HEK293T (cell line): Measurements from ENCODE around the gene FZD10.

ENCODE experiments used
- CTCF ChIA-PET: fragments of 350-600 bp; formaldehyde crosslinking; extraction: SDS; loops from one replicate; lab custom pipeline; 2021; ENCODE audit warnings: antibody characterized with exemption, inconsistent platforms; lab: Yijun Ruan, JAX
- POLR2A ChIA-PET: fragments of 350-600 bp; formaldehyde crosslinking; extraction: SDS; loops from one replicate; lab custom pipeline; 2020; ENCODE audit warnings: antibody characterized with exemption, inconsistent platforms; lab: Yijun Ruan, JAX
- DNase-seq: peaks from one replicate; pipeline ENCODE4 v3.0.0; 2012; ENCODE audit warnings: mixed read lengths; ENCODE audit errors: extremely low spot score
- ARNT ChIP-seq: fragments of 450-650 bp; IDR thresholded peaks from 2 replicates; pipeline ENCODE4 v1.6.1; 2017; ENCODE audit warnings: mild to moderate bottlenecking
- BHLHE40 ChIP-seq: fragments of 450-650 bp; IDR thresholded peaks from 2 replicates; pipeline ENCODE4 v1.6.1; 2016; ENCODE audit warnings: mild to moderate bottlenecking, moderate library complexity, borderline replicate concordance
- CTBP1 ChIP-seq: fragments of 450-650 bp; IDR thresholded peaks from 2 replicates; pipeline ENCODE4 v1.6.1; 2016; ENCODE audit warnings: borderline replicate concordance
- ELF4 ChIP-seq: fragments of 450-650 bp; IDR thresholded peaks from 2 replicates; pipeline ENCODE4 v1.6.1; 2017; ENCODE audit warnings: antibody characterized with exemption
- FOXA1 ChIP-seq: fragments of 450-650 bp; IDR thresholded peaks from 2 replicates; pipeline ENCODE4 v1.6.1; 2016; ENCODE audit warnings: mild to moderate bottlenecking
- FOXK2 ChIP-seq: fragments of 450-650 bp; IDR thresholded peaks from 2 replicates; pipeline ENCODE4 v1.6.1; 2016; ENCODE audit warnings: mild to moderate bottlenecking
- FOXM1 ChIP-seq: fragments of 450-650 bp; IDR thresholded peaks from 2 replicates; pipeline ENCODE4 v1.6.1; 2017; ENCODE audit warnings: mild to moderate bottlenecking, borderline replicate concordance
- HDGF ChIP-seq: fragments of 450-650 bp; IDR thresholded peaks from 2 replicates; pipeline ENCODE4 v1.6.1; 2017; ENCODE audit warnings: antibody characterized with exemption, borderline replicate concordance
- L3MBTL2 ChIP-seq: fragments of 450-650 bp; conservative IDR thresholded peaks from 2 replicates; pipeline ENCODE4 v1.6.1; 2016; ENCODE audit warnings: mild to moderate bottlenecking
- LEF1 ChIP-seq: fragments of 450-650 bp; IDR thresholded peaks from 2 replicates; pipeline ENCODE4 v1.6.1; 2017; ENCODE audit warnings: mild to moderate bottlenecking, borderline replicate concordance
- NFRKB ChIP-seq: fragments of 450-650 bp; IDR thresholded peaks from 2 replicates; pipeline ENCODE4 v1.6.1; 2016; ENCODE audit warnings: mild to moderate bottlenecking, moderate library complexity
- SP1 ChIP-seq: fragments of 450-650 bp; IDR thresholded peaks from 2 replicates; pipeline ENCODE4 v1.6.1; 2017
- SUZ12 ChIP-seq: fragments of 450-650 bp; IDR thresholded peaks from 2 replicates; pipeline ENCODE4 v1.6.1; 2016; ENCODE audit warnings: mild to moderate bottlenecking
- TARDBP ChIP-seq: fragments of 450-650 bp; IDR thresholded peaks from 2 replicates; pipeline ENCODE4 v1.6.1; 2016
- ZNF384 ChIP-seq: fragments of 450-650 bp; IDR thresholded peaks from 2 replicates; pipeline ENCODE4 v1.6.1; 2016
- TF ChIP-seq, protein P1 (sequence below): fragments of 450-650 bp; IDR thresholded peaks from 2 replicates; pipeline ENCODE4 v1.6.1; 2016

Gene FZD10

DNA sequence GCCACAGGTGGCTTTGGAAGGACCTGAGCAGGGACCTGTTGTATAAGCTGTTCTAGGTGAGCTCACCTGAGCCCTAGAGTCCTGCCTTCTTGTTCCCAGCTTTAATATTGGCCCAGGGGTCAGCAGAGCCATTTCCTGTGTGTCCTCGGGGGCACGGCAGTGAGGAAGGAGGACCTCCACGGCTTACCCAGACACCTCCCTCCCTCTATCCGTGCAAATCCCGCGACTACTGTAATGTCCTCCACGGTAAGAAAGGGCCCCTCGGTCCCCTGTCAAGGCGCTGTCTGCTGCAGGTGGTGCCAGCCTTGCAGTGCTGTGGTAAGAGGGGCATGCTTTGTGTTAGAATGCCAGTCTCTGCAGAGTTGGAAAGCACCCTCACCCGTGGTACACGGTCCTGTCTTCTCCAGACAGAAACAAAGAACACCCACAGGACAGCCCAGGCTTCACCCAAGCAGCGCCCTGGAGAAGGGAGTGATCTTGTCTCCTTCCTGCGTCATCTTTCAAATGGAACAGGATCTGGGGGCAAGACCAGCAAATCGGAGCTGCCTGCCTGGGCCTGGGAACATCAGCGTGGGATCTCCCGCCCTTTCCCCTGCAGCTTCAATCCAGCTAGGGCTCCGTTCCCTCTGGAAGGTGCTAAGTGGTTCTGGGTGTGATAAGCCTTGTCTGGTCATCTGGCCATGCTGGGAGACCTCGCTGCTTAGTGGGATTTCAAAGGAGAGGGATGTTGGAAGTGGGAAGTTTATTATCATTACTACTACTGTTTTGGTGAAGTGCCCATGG, 20.2 kb upstream of the FZD10 start:
- CTCF ChIA-PET: no interaction called here
- POLR2A ChIA-PET: no interaction called here
- no peak for DNase-seq
- TF ChIP-seq ELF4 (no peak), FOXA1 (no peak), LEF1 (no peak), SUZ12 (no peak), FOXM1 (no peak)

DNA sequence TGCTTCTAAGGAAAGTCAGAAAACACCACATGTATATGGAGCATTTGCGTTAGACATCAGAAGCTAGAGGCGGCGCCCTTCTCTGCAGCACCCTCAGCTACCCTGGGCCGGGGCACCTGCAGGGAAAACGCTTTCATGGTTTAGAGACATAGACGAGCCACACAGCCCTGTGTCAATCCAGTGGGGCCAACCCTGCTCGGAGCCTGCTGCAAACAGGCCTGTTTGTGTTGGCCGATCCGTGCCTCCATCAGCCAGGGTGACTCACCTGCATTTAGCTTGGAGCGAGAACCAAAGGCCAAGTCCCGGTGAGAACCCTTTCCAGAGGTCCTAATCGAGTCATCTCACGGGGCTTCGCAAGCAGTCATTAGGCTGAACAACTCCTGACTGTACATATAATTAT, 19.5 kb upstream of the FZD10 start:
- ChIA-PET CTCF (no interaction called here), POLR2A (no interaction called here)
- no peak for DNase-seq
- TF ChIP-seq, protein P1, sequence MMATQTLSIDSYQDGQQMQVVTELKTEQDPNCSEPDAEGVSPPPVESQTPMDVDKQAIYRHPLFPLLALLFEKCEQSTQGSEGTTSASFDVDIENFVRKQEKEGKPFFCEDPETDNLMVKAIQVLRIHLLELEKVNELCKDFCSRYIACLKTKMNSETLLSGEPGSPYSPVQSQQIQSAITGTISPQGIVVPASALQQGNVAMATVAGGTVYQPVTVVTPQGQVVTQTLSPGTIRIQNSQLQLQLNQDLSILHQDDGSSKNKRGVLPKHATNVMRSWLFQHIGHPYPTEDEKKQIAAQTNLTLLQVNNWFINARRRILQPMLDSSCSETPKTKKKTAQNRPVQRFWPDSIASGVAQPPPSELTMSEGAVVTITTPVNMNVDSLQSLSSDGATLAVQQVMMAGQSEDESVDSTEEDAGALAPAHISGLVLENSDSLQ: no peak
- no peak for TF ChIP-seq FOXM1
- no peak for TF ChIP-seq BHLHE40
- no peak for TF ChIP-seq NFRKB
- TF ChIP-seq SP1: no peak
- TF ChIP-seq ARNT: no peak
- TF ChIP-seq LEF1: no peak
- TF ChIP-seq TARDBP: no peak
- TF ChIP-seq ZNF384: no peak

DNA sequence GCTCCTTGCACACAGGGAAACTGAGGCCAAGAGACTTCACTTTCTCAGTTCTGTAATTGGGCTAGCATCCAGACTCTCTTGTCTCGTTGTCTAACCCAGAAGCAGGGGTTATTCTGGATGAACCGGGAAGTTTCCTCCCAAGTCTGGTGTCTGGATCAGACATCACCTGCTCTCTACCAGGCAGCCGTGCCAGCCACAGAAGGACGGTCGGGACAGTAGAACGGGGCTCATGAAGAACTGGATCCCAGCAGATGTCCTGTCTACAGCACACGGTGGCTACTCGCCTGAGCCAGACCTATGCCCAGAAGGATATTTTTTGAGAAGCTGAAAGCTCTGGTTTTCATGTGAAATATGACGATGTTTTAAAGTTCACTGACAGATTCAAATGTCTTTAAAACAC, 19.1 kb upstream of the FZD10 start:
- ChIA-PET CTCF (no interaction called here), POLR2A (no interaction called here)
- TF ChIP-seq FOXA1 (no peak), BHLHE40 (no peak), SP1 (no peak), LEF1 (no peak), NFRKB (no peak), ELF4 (no peak), HDGF (no peak), FOXK2 (no peak), SUZ12 (no peak), ARNT (no peak)
- TF ChIP-seq, protein P1: no peak
- no peak for DNase-seq

DNA sequence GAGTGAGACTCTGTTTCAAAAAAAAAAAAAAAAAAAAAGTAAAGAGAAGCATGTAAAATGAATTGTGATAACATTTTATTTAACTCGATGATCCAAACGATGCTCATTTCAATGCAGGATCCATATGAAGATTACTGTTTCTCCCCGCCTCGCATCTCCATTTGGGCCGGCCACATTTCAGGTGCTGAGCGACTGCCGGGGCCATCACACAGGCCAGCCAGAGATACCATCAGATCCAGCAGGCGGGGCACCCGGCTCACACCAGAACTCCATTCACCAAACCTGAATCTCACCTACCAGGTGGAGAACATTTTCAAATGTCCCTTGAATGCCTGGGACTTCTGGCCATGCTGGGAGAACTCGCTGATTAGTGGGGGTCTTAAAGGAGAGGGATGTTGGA, 18.0 kb upstream of the FZD10 start:
- ChIA-PET CTCF (no interaction called here), POLR2A (no interaction called here)
- TF ChIP-seq BHLHE40 (no peak), ELF4 (no peak), HDGF (no peak), FOXM1 (no peak), FOXA1 (no peak), SP1 (no peak), ZNF384 (no peak), LEF1 (no peak), NFRKB (no peak), SUZ12 (no peak), L3MBTL2 (no peak), ARNT (no peak)
- TF ChIP-seq, protein P1: no peak
- DNase-seq: no peak

DNA sequence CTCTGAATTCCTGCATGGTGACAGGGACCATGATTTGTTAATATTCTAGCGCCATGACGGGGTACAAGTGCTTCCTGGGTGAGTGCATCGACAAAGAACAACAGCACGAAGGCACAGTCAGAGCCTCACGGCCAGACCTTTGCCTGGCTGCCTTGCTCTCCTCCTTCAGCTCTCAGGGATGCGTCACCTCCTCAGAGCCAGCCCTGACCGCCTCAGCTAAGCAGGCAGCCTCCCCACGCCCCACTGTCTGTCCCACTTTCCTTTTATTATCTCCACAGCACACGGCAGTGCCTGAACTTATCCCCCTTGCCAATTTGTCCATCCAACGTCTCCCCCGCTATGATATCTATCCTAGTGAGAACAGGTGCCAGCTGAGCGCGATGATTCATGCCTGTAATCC, 16.5 kb upstream of the FZD10 start:
- CTCF ChIA-PET: no interaction called here
- POLR2A ChIA-PET: no interaction called here
- TF ChIP-seq ARNT (no peak), FOXA1 (no peak), HDGF (no peak), FOXK2 (no peak), SP1 (no peak), ELF4 (no peak), LEF1 (no peak), TARDBP (no peak), ZNF384 (no peak)
- DNase-seq: no peak

DNA sequence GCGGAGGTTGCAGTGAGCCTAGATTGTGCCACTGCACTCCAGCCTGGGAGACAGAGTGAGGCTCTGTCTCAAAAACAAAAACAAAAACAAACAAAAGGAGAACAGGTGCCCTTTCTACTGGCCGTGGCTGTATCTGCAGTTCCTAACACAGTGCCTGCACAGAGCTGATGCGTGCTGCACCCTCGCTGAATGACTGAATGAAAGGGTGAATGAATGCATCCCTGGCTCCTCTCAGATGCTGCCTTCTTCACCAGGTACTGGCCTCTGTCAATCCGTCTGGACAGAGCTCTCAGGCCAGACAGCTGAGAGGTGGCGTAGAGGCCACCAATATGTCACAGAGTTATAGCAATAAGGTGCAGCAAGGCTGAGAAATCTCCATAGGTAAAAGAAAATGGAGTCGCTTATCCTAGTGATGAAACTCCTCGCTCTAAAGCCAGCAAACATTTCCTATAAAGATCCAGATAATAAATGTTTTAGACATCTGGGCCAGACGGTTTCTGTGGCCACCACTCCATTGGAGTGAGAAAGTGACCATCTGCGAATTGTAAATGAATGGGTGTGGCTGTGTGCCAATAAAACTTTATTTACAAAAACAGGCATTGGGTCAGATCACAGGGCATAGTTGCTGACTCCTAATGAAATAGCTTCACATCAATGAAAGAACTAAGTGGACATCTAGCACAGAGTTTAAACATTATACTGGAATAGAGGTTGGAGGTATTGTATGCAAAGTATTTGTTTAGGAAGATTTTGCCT, 15.9 kb upstream of the FZD10 start:
- DNase-seq: no peak
- ChIA-PET CTCF (no interaction called here), POLR2A (no interaction called here)
- no peak for TF ChIP-seq ZNF384
- TF ChIP-seq ELF4: no peak
- TF ChIP-seq BHLHE40: no peak
- TF ChIP-seq L3MBTL2: no peak
- TF ChIP-seq FOXA1: no peak
- no peak for TF ChIP-seq HDGF
- no peak for TF ChIP-seq LEF1
- TF ChIP-seq SP1: no peak
- no peak for TF ChIP-seq ARNT
- TF ChIP-seq TARDBP: no peak
- TF ChIP-seq FOXM1: no peak
- no peak for TF ChIP-seq FOXK2
- no peak for TF ChIP-seq CTBP1
- TF ChIP-seq SUZ12: no peak
